Measurements from ENCODE around the gene TNFRSF1A. TPM values are rescaled to one million over a fixed set of nuclear protein-coding genes. Genes with fewer than 3 reads are reported as not detected.

TNFRSF1A gene
- total and polyA plus RNA-seq, 9 of the 15 experiments (the other 6 are each of a cell fraction or from before 2014, with no cell fraction given), result 0.76 to 43.5 (median 30.0) TPM

GRCh38 chr12:6356374-6356820, 14.5 kb upstream of the TNFRSF1A start:
- Histone ChIP-seq H3K79me2 (ENCODE audit: control insufficient read depth, insufficient read depth, low read length) (no peaks in the 10 kb centered on the region), H3K36me3 (ENCODE audit: control insufficient read depth, insufficient read depth, low read length) (no peaks in the 10 kb centered on the region), H4K20me1 (replicated peaks; ENCODE audit: control insufficient read depth, insufficient read depth, low read length) (0 out of 2 replicates have a peak, but pooled peaks cover 6% of the 10 kb centered on the region), H3K9me3 (replicated peaks; ENCODE audit: control insufficient read depth, insufficient read depth, low read depth, low read length) (no peaks in the 10 kb centered on the region), H2AFZ (ENCODE audit: low read depth, low read length) (no peak overlapping the region), H3K4me3 (no peak overlapping the region), H3K27me3 (ENCODE audit: control insufficient read depth in 2 of 2, insufficient read depth in 2 of 2, low read length in 2 of 2) (peaks cover 0 to 13% of the 10 kb centered on the region in 2 experiments; a peak in 2 of 5 replicates), H3K9me1 (ENCODE audit: control insufficient read depth, insufficient read depth, low read length) (no peaks in the 10 kb centered on the region), H3K9ac (ENCODE audit: insufficient read depth in 1 of 2, low read depth in 2 of 2, low read length in 2 of 2) (no peak overlapping the region), H3K27ac (ENCODE audit: extremely low read depth, low read depth, low read length) (no peak overlapping the region; the same call in 2 of the 3 replicates), H3K4me1 (replicated peaks in 1 of 2; ENCODE audit: control insufficient read depth in 2 of 2, insufficient read depth in 2 of 2, low read length in 2 of 2) (no peaks in the 10 kb centered on the region; a peak in 1 of 5 replicates), H3K4me2 (ENCODE audit: insufficient read depth, low read length) (no peak overlapping the region)
- in situ Hi-C loops (cut with MboI), result no loop called here
- intact Hi-C loops (cut with micrococcal nuclease), result no loop called here
- 0% methylated on average over 2 of the region's 5 CpGs for WGBS (ENCODE audit: insufficient coverage, low coverage, missing lambda C conversion rate)
- TF ChIP-seq MEIS2 (IDR thresholded peaks at IDR 0.05; ENCODE audit: partially characterized antibody), result peak; percentile 36
- TF ChIP-seq ZNF24 (IDR thresholded peaks at IDR 0.05), result peak; percentile 94
- TF ChIP-seq ZNF717 (CRISPR knock-in tag; IDR thresholded peaks at IDR 0.05), result no peak
- TF ChIP-seq CEBPZ (IDR thresholded peaks at IDR 0.05; ENCODE audit: borderline replicate concordance, low read depth, low read length), result no peak
- TF ChIP-seq PPARD (CRISPR knock-in tag; IDR thresholded peaks at IDR 0.05), result no peak
- no peak for TF ChIP-seq PBX2 (CRISPR knock-in tag; IDR thresholded peaks at IDR 0.05; ENCODE audit: low read depth)
- peak; percentile 20; the same call in 1 of the 2 replicates for TF ChIP-seq PBX2 (tag; conservative IDR thresholded peaks at IDR 0.05; ENCODE audit: low read depth)
- POLR2A ChIA-PET, result interaction anchor here (0.6 to 1.7 kb wide), 2 partner anchors 11 to 128 kb away, joined by 3 to 11 read pairs; no protein-coding TSS in a partner anchor
- DNase-seq (ENCODE audit: extremely low read depth in 1 of 4, low spot score in 3 of 4), result no peak
- CTCF ChIA-PET (ENCODE audit: low intra/inter-chr PET ratio), result no interaction called here
- no peak for FAIRE-seq
- BruUV-seq (replicated peaks), result no TSS peak
- ATAC-seq, result no peak

Data from K562 (cell line).